Astrocyte (in vitro differentiated cells and primary cell): Measurements from ENCODE around the gene RAE1.

ENCODE experiments used
- CTCF ChIP-seq: IDR thresholded peaks from 2 replicates; pipeline ENCODE4 v1.5.1; 2011; ENCODE audit warnings: low read depth, mild to moderate bottlenecking, inconsistent platforms, low read length, moderate library complexity; ENCODE audit not compliant: insufficient read depth
- EZH2 ChIP-seq: IDR thresholded peaks from 2 replicates; pipeline ENCODE4 v1.6.1; 2012; ENCODE audit warnings: mild to moderate bottlenecking, low read length, inconsistent platforms; ENCODE audit not compliant: insufficient read depth

GRCh38 chr20:57405236-57406016 lies 54.4 kb downstream of the RAE1 start:
- no peak for TF ChIP-seq CTCF
- no peak for TF ChIP-seq EZH2
